Measurements from ENCODE around the gene RANGRF.

DNA sequence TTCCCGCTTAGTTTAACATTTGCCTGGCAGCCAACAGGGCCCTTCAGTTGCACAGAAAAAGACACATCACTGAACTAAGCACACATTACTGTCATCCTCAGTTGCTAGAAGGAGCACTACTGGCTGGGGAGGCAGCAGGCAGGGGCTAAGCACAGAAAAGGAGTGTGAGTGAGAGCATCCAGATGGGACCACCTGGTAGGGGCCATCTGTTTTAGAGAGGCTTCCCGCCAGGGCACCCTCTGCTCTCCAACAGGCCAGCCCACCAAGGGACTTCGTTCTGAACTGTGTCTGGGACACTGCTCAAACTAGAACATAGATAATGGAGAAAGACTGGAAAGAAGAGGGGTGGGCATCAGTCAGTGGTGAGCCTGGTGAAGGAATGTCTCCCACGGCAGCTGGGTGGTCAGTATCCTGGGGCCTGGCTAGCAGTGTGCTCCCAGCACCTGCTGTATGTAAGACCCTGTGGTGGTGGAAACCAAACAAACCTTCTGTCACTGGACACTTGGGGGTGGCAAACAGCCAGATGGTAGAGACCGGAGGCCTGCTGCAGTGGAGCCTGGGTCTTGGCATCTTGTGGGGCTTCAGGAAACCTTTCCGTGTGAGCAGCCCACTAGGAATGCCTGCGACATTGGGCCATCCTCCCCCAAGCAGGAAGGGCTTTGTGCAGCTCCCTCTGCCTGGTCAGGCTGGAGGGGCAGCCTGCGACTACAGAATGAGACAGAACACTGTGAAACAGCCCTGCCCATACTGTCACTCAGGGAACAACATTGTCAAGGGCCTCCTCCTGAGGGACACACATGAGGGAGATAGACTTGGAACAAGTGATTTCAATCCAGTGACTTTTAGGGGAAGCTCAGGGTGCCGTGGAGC is 12.8 kb upstream of the RANGRF start:
- TF ChIP-seq, protein P1, sequence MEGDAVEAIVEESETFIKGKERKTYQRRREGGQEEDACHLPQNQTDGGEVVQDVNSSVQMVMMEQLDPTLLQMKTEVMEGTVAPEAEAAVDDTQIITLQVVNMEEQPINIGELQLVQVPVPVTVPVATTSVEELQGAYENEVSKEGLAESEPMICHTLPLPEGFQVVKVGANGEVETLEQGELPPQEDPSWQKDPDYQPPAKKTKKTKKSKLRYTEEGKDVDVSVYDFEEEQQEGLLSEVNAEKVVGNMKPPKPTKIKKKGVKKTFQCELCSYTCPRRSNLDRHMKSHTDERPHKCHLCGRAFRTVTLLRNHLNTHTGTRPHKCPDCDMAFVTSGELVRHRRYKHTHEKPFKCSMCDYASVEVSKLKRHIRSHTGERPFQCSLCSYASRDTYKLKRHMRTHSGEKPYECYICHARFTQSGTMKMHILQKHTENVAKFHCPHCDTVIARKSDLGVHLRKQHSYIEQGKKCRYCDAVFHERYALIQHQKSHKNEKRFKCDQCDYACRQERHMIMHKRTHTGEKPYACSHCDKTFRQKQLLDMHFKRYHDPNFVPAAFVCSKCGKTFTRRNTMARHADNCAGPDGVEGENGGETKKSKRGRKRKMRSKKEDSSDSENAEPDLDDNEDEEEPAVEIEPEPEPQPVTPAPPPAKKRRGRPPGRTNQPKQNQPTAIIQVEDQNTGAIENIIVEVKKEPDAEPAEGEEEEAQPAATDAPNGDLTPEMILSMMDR (IDR thresholded peaks at IDR 0.05): no peak
- no peak for TF ChIP-seq ZFX (IDR thresholded peaks at IDR 0.05; ENCODE audit: borderline replicate concordance)
